Activated gamma-delta T cell treated with Interleukin-2 at 50 U/mL for 16 hours (primary cell): ENCODE measurements around the gene HAUS7.
A peak's percentile ranks its signal among the peaks of the same experiment; 100 is the strongest.

Source experiments
- DNase-seq: peaks from one replicate; pipeline ENCODE4 v3.0.0-alpha.2; 2020

The HAUS7 gene

DNA sequence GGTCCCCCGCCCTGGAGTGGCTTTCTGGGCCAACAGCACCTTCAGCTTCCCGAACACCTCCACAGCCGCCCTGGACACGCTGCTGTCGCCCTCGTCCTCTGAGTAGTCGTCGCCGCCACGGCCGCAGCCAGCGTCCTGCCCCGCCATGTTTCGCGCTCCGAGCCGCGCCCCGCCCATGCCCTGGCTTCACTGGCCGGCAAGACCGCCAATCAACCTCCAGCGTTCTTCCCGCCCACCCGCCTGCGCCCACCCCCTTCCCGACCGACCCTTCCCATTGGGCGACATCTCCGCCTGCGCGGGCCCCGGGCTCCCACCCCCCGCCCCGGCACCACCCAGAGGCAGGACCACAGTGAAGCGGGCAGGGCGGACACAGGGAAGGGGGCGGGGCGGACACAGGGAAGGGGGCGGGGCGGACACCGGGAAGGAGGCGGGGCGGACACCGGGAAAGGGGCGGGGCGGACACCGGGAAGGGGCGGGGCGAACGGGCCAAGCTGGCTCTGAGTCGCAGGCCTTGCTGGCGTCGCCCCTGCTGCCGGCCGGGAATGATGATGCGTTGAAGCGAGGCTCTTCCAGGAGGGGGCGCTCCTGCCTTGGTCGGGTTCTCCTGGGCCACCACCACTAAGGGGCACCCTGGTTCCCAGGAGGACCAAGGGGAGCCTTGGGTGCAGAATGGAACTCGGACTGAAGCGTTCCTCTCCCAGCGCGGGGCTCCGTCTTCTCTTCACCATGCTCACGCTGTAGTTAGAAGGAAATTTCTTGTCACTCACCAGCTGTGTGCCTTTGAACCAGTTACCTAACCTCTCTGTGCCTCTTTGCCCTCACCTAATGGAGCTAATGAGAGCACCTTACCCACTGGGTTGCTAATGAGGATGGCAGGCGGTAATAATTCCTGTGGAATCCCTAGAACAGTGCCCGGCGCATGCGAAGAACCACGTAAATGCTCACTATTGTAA lies at the start of gene HAUS7:
HAUS7 (minus strand) TSS at position 166 of the 953 bp plus-strand sequence; CDS start at position 147, 19 bp downstream.
- DNase-seq, result peak; percentile 82

DNA sequence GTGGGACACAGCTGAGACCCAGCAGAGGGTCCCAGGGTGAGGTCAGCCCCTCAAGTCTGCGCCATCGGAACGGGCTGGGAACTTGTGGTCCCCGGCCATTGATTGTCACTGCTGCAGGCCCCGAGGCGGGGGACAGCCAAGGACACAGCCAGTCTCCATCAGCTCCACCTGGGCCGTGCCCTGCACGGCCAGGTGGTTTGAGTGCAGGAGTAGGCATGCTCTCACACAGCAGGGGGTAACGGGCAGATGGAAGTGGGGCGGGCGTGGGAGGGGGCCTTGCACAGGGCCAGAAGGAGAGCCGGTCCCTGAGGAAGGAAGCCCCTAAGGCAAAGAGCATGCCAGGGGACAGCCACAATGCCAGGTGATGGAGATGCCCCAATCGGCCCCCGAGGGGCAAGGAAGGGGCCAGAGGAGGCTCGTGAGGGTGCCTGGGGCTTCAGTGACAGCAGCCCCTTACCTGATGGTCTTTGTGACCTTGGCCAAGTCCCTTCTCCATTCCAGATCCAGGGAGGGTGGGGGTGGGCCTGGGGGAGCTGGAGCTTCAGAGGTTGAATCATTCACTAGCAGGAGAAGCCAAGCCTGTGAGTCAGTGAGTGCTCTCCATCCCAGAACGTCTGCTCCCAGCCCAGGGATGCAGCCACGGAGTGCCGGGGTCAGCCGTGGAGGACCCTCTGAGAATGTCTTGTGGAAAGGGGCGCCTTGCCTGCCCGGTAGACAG lies 49.4 kb upstream of the HAUS7 start:
- DNase-seq, result no peak

DNA sequence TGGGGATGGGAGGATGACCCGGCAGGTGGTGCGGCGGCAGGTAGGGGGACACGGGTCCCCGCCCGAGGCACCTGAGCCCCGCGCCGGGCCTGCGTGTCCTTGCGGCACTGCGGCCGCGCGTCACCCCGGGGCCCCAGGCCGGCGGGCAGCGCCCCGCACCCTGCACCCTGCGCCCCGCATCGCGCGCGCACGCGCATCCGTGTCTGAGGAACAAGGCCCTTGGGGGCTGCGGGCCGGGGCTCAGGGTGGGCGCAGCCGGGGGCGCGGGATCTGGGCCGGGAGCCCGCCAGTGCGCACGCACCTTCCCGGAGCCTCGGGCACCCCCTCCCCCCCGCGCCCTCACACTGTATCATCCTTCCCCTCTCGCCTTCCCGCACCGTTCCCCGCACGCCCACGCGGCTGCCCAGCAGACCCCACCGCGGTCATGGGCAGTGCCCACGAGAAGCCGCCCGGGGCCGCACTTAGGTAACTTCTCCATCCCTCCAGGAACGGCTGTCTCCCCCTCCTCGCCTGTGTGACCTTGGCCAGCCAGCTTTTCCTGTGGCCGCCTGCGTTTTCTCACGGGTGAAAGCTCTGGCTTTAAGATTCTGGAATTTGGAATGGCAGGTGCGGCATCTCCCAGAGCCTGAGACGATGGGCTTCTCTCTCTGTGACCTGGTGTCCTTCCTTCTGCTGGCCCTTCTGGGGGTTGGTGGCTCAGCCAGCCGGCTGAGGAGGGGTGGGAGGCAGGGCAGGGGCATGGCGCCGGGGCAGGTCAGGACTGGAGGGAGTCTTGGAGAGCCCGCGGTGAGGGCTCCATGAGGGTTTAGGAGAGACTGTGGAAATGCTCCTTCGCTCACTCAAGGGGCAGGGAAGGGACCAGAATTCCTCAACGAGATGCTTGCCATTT lies 47.8 kb upstream of the HAUS7 start:
- DNase-seq, result no peak

DNA sequence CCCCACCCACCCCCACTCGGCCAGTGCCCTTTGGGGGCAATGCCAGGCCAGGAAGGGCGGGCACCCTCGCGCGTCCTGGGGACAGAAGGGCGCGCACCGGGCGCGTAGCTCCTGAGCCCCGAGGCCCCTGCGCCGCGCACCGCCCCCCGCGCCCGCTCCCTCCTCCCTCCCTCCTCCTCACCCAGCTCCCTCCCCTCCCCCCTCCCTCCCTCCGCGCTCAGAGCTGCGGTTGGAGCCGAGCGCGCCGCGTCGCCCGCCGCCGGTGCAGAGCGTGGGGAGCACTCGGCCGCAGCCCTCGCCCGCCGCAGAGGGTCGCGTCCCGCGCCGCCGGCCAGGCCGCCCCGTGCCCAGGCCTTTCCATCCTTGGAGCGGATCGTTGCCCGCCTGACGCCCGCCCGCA lies 47.0 kb upstream of the HAUS7 start, which contains the start of gene ATP2B3:
ATP2B3 (plus strand) TSS at position 220 of the 400 bp plus-strand sequence. CDS start 18,606 bp downstream, outside the sequence.
- no peak for DNase-seq

DNA sequence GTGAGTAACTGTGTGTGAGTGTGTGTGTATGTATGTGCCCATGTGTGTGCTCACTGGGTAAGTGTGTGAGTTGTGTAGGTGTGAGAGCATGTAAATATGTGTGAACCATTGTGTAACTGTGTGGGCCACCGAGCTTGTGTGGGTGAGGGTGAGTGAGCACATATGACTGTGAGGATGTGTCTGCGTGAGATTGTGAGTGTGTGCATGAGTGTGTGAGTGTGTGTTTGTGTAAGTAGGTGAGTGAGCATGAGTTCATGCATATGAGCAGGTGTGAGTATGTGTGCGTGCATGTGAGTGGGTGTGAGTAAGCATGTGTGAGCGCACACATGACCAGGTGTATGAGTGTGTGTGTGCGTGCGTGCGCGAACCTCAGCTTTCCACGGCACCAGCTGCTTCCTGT lies 45.7 kb upstream of the HAUS7 start:
- no peak for DNase-seq

DNA sequence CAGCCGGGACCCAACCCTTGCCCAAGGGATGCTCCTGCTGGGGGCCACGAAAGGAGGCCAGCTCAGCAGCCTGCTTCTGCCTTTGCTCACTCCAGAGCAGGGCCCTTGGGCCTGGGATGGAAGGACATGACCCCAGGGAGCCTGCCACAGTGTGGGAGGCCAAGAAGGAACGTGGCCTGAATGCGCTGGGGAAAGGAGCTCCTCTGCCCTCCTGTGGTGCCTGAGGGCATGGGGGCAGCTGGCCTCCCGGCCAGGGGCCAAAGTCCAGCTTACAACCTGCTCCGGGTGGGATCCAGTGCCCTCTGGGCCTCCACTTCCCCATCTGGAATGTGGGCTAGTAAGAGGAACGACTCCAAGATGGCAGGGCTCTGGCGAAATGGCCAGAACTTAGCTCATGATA lies 45.1 kb upstream of the HAUS7 start:
- DNase-seq, result no peak

DNA sequence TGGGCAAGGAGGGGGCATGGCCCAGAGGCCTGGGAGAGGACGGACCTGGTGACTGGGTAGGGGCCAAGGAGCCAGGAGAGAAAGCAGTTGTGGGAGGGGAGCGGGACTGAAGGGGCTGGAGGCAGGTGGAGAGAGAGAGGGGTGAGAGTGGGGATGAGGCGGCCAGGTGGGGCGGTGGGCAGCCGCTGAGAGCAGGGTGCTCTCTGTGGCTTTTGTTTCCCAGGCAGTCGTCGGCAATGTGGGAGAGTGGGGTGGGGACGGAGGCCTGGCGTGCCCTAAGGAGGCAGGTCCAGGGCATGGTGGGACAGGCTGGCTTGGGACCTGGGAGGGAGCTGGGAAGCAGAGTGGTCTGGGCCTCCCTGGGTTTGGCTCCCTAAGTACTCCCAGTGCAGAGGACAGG lies 43.9 kb upstream of the HAUS7 start:
- DNase-seq, result no peak

DNA sequence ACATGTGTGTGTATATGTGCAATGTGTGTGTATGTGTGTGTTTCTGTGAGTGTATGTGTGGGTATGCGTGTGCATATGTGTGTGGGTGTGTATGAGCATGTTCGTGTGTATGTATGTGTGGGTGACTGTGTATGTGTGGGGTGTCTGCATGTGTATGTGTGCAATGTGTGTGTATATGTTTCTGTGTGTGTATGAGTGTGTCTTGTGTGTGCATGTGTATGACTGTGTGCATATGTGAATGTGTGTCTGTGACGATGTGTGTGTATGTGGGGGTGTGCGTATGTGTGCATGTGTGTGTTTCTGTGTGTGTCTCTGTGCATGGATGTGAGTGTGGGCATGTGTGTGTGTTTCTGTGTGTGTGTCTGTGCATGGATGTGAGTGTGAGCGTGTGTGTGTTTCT lies 42.9 kb upstream of the HAUS7 start:
- DNase-seq, result no peak

DNA sequence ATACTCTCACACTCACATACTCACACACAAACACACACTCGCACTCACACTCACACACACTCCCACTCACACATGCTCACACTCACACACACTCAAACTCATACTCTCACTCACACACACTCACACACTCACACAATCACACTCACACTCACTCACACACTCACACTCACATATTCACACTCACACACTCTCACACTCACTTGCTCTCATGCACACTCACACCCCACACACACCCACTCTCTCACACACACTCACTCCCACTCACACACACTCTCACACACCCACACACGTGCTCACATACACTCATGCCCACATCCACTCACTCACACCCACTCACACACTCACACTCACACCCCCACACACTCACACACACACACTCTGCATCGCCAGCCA lies 42.1 kb upstream of the HAUS7 start:
- DNase-seq, result no peak

DNA sequence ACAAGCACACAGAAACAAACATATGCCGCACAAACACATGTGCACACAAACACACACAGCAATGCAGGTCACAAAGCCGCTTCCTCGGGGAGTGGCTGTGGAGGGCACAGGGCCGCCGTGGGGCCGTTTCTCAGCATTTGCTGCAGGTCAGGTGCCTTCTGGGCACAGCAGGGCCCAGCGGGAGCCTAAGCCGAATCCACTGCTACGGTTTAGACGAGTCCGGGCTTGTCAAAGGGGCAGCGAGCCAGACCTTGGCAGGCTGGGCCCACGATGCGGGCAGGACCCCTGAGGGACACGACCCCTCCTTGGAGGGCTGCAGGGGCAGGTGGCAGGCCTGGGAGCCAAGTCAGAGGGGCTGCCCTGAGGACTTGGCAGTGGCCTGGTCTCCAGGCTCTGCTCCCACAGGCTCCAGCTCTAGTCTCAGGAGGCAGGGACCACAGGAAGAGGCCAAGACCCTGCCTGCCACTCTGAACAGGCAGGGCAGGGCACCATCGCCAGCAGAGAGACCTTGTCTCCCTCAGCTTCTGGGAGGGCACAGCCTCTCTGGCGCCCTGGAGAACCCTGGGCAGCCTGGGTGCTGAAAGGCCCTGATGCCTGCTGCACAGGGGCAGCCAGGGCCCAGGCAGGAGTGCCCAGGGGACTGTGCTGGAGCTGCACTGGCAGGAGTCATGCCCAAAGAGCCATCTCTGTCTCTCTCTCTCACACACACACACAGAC lies 41.6 kb upstream of the HAUS7 start:
- DNase-seq, result no peak

DNA sequence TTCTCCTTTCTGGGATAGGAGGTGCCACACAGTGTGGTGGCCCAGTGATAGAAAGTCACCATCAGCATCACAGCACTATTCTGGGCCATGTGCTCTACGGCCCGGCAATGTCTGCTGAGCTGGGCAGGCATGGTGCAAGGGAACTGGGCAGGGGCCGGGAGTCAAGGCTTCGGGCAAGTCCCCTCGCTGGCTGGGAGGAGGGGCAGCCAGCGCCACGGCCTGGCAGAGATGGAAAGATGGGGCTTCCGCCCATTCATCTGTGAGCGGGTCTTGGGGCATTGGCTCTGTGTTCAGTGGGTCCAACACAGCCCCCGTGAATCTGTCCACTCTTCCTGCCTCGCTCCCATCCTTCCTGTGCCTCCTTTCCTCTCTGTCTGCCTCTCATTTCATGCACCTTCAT lies 40.0 kb upstream of the HAUS7 start:
- DNase-seq, result no peak

DNA sequence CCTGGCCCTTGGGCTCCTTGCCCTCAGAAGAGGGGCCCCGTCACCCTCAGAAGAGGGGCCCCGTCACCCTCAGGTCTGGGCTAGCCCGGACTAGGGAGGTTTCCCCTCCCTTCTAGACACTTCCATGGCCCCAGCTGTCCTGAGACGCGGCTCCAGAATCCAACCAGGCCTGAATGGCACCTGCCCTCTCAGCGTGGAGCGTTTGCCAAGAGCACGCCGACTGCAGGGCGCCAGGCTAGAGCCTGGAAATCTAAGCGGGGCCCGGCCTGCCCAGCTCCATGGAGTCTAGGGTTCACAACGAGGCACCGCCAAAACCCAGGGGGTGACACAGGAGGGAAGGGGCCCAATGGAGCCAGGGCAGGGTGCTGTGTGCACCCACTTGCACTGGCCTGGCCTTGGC lies 39.2 kb upstream of the HAUS7 start:
- no peak for DNase-seq

DNA sequence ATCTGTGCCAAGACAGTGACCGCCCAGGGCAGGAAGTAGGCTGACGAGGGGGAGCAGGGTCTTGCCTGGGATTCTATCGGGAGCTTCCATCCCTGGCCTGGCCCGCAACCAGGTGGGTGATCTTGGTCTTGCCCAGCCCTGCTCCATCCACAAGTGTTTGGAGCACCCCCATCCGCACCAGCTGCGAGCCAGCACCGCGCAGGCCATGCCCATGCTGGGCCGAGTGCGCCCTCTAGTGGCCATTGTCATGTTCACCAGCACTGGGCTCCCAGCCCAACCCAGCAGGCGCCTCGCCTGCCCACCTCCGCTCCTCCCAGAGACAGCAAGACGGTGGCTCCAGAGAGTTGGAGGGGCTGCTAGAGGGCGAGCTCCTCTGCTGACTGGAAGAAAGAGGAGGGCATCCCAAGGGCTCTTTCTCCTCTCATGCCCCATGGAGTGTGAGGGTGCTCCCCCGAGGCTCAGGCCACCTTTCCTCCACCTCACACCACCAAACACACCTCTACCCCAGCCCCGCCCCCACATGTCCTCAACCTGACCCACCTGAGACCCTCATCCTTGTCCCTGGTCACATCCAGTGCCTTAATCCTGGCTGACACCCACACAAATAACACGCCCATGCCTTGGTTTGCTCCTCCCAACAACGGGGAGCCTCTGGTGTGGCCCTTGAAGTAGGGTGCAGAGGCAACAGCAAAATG lies 37.3 kb upstream of the HAUS7 start:
- DNase-seq, result peak; percentile 83

DNA sequence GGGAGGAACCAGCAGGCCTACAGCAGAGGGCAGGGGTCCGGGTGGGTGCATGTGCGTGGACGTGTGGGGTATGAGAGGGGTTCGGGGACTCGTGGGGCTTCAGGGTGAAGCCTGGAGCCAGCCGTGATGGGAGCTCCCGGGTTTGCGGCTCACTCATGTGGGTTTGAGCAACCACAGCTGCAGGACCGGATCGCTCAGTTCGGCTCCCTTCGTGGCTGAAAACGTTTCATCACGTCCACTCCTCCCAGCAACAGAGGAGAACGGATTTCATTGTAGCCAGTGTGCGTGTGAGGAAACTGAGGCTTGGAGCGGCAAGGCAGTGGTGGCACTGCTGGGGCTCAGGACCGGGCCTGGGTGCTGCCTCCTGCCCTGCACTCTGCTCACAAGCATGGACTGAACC lies 35.0 kb upstream of the HAUS7 start:
- DNase-seq, result no peak

DNA sequence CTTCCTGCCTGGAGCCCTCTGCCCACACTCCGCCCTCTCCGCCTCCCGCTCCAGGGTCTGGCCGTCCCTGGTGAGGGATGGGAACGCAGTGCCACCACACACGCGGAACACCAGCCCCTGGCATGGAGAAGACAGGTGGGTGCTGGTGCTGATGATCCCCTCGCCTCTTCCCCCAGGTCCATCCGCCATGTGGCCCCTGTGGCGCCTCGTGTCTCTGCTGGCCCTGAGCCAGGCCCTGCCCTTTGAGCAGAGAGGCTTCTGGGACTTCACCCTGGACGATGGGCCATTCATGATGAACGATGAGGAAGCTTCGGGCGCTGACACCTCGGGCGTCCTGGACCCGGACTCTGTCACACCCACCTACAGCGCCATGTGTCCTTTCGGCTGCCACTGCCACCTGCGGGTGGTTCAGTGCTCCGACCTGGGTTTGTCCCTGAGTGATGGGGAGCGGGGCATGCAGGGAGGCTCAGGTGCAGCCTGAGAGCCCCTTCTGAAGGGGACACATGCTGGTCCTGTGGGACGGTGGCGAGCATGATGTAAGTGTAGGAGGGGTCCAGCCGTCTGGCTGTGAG lies 34.2 kb upstream of the HAUS7 start:
- DNase-seq, result no peak

DNA sequence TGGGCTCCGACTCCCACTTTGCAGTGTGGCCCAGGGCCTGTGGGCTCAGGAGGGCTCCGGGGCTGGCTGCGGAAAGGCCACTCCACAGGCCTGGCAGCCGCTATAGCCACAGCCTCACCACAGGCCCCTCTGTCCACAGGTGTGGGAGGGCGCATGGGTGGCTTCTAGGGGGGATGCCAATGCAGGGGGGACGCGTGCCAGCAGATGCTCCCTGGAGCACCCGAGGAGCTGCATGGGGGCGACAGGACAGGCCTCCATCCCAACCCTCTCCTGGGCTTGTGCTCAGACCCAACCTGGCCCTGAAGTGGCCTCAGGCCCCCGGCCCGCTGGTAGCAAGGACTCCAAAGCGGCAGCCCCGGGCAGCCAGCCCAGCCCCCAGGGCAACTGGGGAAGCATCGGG lies 32.4 kb upstream of the HAUS7 start:
- no peak for DNase-seq

DNA sequence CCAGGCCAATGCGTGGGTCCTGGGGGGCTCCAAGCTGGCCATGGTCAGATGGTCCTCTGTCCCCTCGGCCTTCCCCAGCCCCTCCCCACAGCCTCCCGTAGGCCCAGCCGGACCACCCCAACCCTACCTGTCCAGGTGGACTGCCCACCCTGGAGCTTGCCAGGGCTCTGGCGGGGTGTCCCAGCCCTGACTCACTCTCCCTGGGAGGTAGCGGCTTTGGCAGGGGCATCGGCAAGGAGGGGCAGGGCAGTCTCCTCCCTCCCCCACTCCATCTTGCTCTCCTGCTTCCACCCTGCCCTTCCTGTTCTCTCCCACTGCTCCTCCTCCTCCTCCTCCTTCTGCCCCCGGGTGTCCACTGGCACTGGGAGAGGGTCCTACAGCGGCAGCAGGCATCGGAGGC lies 31.8 kb upstream of the HAUS7 start:
- no peak for DNase-seq

DNA sequence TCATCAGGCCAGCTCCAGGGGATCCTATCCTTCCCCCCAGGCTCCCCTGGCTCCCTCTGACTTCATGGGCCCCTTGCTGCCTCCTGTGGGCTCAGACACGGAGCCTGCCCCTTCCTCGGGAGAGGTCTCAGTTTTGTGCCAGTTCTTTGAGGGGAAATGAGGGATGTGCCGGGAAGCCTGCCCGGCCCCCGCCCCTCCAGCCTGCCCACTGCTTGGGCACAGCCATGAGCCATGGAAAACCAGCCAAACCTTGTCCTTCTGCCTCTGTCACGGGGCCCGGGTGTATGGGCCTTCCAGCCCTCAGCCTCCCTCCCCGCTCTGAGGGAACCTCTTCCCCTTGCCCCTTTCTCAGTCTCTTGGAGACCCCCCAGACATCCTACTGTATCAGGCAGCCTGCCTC lies 31.2 kb upstream of the HAUS7 start:
- DNase-seq, result no peak

DNA sequence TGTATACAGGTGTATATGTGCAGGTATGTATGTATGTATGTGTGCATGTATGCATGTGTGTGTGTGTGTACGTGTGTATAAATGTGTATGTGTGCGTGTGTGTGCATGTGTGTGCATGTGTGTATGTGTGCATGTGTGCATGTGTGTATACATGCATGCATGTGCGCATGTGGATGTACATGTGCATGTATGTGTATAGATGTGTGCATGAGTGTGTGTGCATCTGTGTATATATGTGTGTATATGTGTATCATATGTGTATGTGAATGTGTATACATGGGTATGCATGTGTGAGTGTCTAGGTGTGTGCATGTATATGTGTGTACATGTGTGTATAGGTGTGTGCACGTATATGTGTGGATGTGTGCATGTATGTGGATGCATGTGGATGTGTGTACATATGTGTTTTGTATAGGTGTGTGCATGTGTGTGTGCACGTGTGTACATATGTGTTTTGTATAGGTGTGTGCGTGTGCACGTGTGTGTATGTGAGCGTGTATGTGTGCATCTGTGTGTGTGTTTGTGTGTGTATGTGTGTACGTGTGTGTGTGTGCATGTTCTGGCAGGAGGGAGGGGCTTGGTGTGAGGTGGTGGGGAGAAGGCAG lies 30.4 kb upstream of the HAUS7 start:
- DNase-seq, result no peak

DNA sequence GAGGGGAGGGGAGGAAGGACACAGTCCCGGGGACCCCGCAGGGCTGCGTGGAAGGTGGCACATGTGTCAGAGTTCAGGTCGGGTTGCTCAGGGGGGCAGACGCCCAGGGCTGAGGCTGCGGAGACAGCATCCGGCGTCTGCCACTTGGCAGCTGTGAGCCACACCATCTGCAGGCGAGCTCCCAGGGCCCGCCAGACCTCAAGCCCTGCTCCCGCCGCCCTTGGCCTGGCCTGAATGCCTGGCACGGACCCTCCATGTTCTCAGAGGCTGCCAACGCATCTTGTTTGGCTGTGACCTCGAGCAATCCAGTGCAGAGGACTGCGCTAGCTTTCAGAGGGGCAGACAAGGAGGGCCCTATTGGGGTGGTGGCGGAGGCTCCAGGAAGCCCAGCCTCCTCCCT lies 29.5 kb upstream of the HAUS7 start:
- DNase-seq, result no peak

DNA sequence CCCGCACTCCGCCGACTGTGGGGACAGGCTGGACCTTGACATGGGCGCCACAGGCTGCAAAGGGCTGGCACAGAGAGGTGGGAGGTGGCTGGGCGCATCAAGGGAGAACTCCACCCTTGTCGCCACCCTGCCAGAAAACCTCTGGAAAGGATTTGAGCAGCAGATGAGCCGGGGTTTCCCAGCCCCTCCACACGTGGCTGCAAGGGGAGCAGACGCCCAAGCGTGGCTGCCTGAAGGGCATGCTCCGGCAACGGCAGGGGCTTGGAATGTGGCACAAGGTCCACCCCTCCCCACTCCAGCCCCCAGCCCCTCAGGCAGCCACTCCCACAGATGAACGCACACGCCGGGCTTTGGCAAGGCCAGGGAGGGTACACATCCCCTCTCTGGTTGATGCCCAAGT lies 29.0 kb upstream of the HAUS7 start:
- no peak for DNase-seq
